WTC11 (cell line): ENCODE results near the gene RUNX1.

Source experiments
- ATF2 ChIP-seq: sonication (generic); formaldehyde crosslinking; IDR thresholded peaks from 2 replicates; pipeline ENCODE4 v1.8.1; 2022; ENCODE audit warnings: low read depth, missing genetic modification reagents, borderline replicate concordance
- CBFB ChIP-seq: sonication (generic); formaldehyde crosslinking; IDR thresholded peaks from 2 replicates; pipeline ENCODE4 v1.8.1; 2022; ENCODE audit warnings: mild to moderate bottlenecking, low read depth, missing genetic modification reagents
- CTCF ChIP-seq: fragments of 200-600 bp; IDR thresholded peaks from 2 replicates; pipeline ENCODE4 v1.8.0; 2022; ENCODE audit warnings: antibody characterized with exemption
- E2F1 ChIP-seq: sonication (generic); formaldehyde crosslinking; IDR thresholded peaks from 2 replicates; pipeline ENCODE4 v1.8.0; 2022; ENCODE audit warnings: mild to moderate bottlenecking, missing genetic modification reagents
- E2F4 ChIP-seq: sonication (generic); formaldehyde crosslinking; IDR thresholded peaks from 2 replicates; pipeline ENCODE4 v1.8.1; 2022; ENCODE audit warnings: low read depth, mild to moderate bottlenecking, moderate library complexity, missing genetic modification reagents, borderline replicate concordance
- E2F5 ChIP-seq: sonication (generic); formaldehyde crosslinking; IDR thresholded peaks from 2 replicates; pipeline ENCODE4 v1.8.1; 2022; ENCODE audit warnings: mild to moderate bottlenecking, moderate library complexity, missing genetic modification reagents
- NR2C2 ChIP-seq: sonication (generic); formaldehyde crosslinking; IDR thresholded peaks from 2 replicates; pipeline ENCODE4 v1.8.0; 2022; ENCODE audit warnings: mild to moderate bottlenecking, missing genetic modification reagents
- SP1 ChIP-seq: sonication (generic); formaldehyde crosslinking; conservative IDR thresholded peaks from 2 replicates; pipeline ENCODE4 v1.8.1; 2022; ENCODE audit warnings: missing genetic modification reagents
- ZBTB21 ChIP-seq: sonication (generic); formaldehyde crosslinking; IDR thresholded peaks from 2 replicates; pipeline ENCODE4 v1.8.1; 2023; ENCODE audit warnings: mild to moderate bottlenecking, missing genetic modification reagents, borderline replicate concordance

GRCh38 chr21:34797201-34797525, 251.9 kb downstream of the RUNX1 start:
- no peak for TF ChIP-seq CTCF
- no peak for TF ChIP-seq SP1
- TF ChIP-seq E2F4 (CRISPR knock-in tag): no peak
- no peak for TF ChIP-seq ZBTB21 (CRISPR knock-in tag)
- TF ChIP-seq CBFB: no peak
- TF ChIP-seq E2F1 (CRISPR knock-in tag): no peak
- no peak for TF ChIP-seq NR2C2 (CRISPR knock-in tag)
- no peak for TF ChIP-seq ATF2 (CRISPR knock-in tag)
- no peak for TF ChIP-seq E2F5 (CRISPR knock-in tag)
